ENCODE data around the gene POLR2F. TPM values are rescaled to one million over a fixed set of nuclear protein-coding genes. Genes with fewer than 3 reads are reported as not detected.

POLR2F gene
- total and polyA plus RNA-seq, 7 donors: 69.2 to 280 (median 95.9) TPM

DNA sequence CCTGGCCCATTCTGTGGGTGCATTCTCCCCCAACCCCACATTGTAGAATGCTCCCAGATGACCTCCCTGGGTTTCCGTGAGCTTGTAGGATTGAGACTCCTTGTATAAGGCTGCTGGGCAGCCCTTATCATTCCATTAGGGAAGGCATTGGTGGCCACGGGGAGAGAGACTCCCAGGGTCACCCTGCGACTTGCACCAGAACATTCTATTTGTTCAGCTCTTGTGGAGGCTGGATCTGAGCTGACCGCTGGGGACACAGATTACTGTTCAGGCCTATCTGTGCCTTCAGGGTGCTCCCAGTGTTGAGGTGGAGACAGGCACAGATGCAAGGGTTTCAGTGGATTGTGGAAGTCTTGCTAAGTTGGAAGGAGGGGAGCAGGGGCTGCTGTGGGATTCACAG lies 29.6 kb upstream of the POLR2F start:
- TF ChIP-seq, protein P1, sequence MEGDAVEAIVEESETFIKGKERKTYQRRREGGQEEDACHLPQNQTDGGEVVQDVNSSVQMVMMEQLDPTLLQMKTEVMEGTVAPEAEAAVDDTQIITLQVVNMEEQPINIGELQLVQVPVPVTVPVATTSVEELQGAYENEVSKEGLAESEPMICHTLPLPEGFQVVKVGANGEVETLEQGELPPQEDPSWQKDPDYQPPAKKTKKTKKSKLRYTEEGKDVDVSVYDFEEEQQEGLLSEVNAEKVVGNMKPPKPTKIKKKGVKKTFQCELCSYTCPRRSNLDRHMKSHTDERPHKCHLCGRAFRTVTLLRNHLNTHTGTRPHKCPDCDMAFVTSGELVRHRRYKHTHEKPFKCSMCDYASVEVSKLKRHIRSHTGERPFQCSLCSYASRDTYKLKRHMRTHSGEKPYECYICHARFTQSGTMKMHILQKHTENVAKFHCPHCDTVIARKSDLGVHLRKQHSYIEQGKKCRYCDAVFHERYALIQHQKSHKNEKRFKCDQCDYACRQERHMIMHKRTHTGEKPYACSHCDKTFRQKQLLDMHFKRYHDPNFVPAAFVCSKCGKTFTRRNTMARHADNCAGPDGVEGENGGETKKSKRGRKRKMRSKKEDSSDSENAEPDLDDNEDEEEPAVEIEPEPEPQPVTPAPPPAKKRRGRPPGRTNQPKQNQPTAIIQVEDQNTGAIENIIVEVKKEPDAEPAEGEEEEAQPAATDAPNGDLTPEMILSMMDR (IDR thresholded peaks at IDR 0.05): no peak
- H3K4me1 ChIP-seq: no peaks in the 10 kb centered on the region
- DNase-seq (no peak), ATAC-seq (no peak)
- no peak overlapping the region for H3K4me3 ChIP-seq
- WGBS, 3 donors: 89 to 93% (median 92%) methylated on average over 4 of the region's 4 CpGs
- intact Hi-C loops (cut with DNase I): no loop called here
- H3K27ac ChIP-seq: no peak overlapping the region
- H3K36me3 ChIP-seq (ENCODE audit: insufficient read depth in 1 of 2, low read depth in 1 of 2): peaks cover 3 to 93% of the 10 kb centered on the region in 2 donors
- H3K9me3 ChIP-seq: no peaks in the 10 kb centered on the region
- no peaks in the 10 kb centered on the region for H3K27me3 ChIP-seq (ENCODE audit: insufficient read depth in 3 of 3, low read length in 2 of 3)

DNA sequence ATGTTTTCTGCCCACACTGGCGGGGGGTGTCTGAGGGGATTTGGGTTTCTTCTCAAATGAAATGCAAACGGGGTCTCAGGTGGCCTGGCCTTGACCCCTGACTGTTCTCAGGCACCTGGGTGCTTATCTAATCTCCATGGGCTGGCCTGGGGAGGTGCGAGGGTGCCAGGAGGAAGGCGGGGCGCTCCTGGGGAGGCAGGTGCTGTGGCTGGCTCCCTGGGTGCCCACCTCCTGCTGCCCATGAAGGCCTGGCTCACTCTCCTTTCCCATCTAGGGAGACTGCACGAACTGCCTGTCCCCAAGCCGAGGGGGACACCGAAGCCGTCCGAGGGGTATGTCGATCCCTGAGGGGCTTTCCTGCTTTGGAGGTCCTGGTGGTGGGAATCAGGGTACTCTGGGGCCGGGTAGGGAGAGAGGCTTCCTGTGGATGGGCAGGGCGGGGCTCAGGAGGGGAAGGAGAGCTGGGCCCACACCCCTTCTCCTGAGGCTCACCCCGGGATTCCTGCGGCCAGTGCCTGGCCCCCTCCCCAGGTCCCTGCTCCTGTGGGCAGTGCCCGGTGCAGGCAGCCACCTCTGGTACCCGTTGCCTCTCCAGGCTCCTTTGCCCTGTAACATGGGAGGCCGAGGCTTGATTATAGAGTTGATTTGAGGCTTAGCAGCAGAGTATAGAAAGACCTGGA lies 29.0 kb upstream of the POLR2F start:
- no peak for DNase-seq
- no peak overlapping the region for H3K27ac ChIP-seq
- H3K27me3 ChIP-seq (ENCODE audit: insufficient read depth in 3 of 3, low read length in 2 of 3): no peaks in the 10 kb centered on the region
- intact Hi-C loops (cut with DNase I): no loop called here
- H3K4me1 ChIP-seq: no peaks in the 10 kb centered on the region
- no peaks in the 10 kb centered on the region for H3K9me3 ChIP-seq
- no peak for ATAC-seq
- WGBS, 3 donors: 88 to 91% (median 90%) methylated on average over 12 to 18 of the region's 18 CpGs
- peaks cover 3 to 94% of the 10 kb centered on the region in 2 donors for H3K36me3 ChIP-seq (ENCODE audit: insufficient read depth in 1 of 2, low read depth in 1 of 2)
- TF ChIP-seq, protein P1 (IDR thresholded peaks at IDR 0.05): no peak
- no peak overlapping the region for H3K4me3 ChIP-seq

DNA sequence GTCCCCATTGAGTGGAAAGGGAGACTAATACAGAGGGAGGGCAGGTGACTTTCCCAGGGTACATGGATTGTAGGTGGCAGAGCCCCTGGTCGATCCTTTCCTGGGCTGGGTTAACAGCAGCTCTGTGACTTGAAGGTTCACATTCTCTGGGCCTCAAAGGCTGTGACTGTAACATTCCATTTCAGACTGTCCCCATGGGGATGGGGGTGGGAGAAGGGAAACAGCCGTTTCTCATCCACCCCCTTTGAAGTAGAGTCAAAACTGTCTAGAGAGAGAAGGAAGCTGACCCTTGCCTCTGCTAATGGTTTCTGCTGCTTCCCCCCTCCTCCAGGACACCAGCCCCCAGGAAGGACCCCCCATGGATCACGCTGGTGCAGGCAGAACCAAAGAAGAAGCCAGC lies 28.2 kb upstream of the POLR2F start:
- Histone ChIP-seq H3K4me1 (no peaks in the 10 kb centered on the region), H3K9me3 (no peaks in the 10 kb centered on the region), H3K27me3 (ENCODE audit: insufficient read depth in 3 of 3, low read length in 2 of 3) (no peaks in the 10 kb centered on the region), H3K36me3 (ENCODE audit: insufficient read depth in 1 of 2, low read depth in 1 of 2) (peaks cover 3 to 93% of the 10 kb centered on the region in 2 donors), H3K4me3 (no peak overlapping the region), H3K27ac (no peak overlapping the region)
- 66 to 75% (median 70%) methylated on average over 3 of the region's 3 CpGs for WGBS, 3 donors
- TF ChIP-seq, protein P1 (IDR thresholded peaks at IDR 0.05): no peak
- no peak for ATAC-seq
- DNase-seq: no peak
- intact Hi-C loops (cut with DNase I): no loop called here

DNA sequence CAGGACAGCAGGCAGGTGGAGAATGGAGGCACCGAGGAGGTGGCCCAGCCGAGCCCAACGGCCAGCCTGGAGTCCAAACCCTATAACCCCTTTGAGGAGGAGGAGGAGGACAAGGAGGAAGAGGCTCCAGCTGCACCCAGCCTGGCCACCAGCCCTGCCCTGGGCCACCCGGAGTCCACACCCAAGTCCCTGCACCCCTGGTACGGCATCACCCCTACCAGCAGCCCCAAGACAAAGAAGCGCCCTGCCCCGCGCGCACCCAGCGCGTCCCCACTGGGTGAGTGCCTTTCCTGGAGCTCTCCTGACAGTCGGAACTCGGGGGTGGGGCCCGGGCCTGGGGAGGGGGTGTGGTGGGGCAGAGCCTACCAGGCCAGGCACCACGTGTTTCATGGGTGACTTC lies 27.7 kb upstream of the POLR2F start:
- Histone ChIP-seq H3K4me1 (no peaks in the 10 kb centered on the region), H3K27me3 (ENCODE audit: insufficient read depth in 3 of 3, low read length in 2 of 3) (no peaks in the 10 kb centered on the region), H3K4me3 (no peak overlapping the region), H3K9me3 (no peaks in the 10 kb centered on the region), H3K27ac (no peak overlapping the region), H3K36me3 (ENCODE audit: insufficient read depth in 1 of 2, low read depth in 1 of 2) (peaks cover 3 to 88% of the 10 kb centered on the region in 2 donors)
- intact Hi-C loops (cut with DNase I): no loop called here
- DNase-seq: no peak
- ATAC-seq: no peak
- 89 to 92% (median 89%) methylated on average over 15 of the region's 15 CpGs for WGBS, 3 donors
- TF ChIP-seq, protein P1 (IDR thresholded peaks at IDR 0.05): no peak

DNA sequence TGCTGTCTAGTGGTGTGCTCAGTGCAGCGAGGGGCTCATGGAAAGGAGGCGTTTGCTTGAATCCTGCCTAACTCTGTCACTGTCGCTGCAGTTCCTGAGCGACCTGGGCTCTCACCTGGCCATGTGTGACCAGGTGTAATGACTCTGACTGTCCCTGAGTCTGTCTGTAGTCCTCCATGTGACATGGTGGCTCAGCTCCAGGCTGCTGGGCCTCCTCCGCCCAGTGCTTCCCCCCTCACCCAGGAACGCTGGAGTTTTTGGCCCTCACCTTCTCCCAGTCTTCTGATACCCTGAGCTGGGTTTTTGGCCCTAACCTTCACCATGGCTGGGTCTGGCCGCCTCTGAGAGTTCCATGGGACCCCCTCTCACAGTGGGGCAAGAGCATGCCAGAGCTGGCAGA lies 27.1 kb upstream of the POLR2F start:
- intact Hi-C loops (cut with DNase I): no loop called here
- Histone ChIP-seq H3K4me3 (no peak overlapping the region), H3K36me3 (ENCODE audit: insufficient read depth in 1 of 2, low read depth in 1 of 2) (peaks cover 3 to 82% of the 10 kb centered on the region in 2 donors), H3K9me3 (no peaks in the 10 kb centered on the region), H3K27me3 (ENCODE audit: insufficient read depth in 3 of 3, low read length in 2 of 3) (no peaks in the 10 kb centered on the region), H3K4me1 (no peaks in the 10 kb centered on the region), H3K27ac (no peak overlapping the region)
- TF ChIP-seq, protein P1 (IDR thresholded peaks at IDR 0.05): no peak
- ATAC-seq: no peak
- DNase-seq: no peak
- WGBS, 3 donors: 89 to 91% (median 90%) methylated on average over 7 of the region's 7 CpGs
